ENCODE measurements around the gene CFH.
"Not testable (repeated sequence)": the region's sequence is repeated elsewhere in the genome, so short reads cannot be mapped to it uniquely, and the experiment has no call there.

Gene CFH

DNA sequence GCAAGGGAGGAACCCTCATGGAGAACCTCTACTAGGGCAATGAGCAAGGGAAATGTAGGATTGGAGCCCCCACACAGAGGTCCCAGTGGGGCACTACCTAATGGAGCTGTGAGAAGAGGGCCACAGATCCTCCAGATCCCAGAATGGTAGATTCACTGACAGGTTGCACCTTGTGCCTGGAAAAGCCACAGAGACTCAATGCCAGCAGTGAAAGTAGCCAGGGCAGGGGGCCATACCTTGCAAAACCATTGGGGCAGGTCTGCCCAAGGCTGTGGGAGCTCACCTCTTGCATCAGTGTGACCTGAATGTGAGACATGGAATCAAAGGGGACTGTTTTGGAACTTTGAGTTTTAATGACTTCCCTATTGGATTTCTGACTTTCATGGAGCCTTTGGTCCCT lies 17.9 kb downstream of the CFH start:
- DNase-seq = no peak

DNA sequence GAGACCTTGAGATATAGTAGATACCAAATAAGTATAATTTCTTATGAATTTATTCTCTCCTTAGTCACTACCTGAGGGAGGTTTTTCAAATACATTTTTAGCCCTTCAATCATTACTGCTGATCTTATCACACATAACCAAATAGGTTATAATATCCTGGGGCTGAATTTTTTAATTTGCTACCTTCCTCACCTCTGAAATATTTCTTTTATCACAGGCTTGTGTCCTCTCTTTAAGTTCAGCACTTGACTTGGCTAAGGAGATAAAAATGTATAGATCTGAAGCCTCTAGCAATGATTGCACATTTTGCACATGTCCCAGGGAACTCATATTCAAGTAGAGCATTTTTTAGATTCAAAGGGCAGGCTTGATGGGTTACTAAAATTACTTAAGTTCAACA lies 23.1 kb downstream of the CFH start:
- DNase-seq = no peak

DNA sequence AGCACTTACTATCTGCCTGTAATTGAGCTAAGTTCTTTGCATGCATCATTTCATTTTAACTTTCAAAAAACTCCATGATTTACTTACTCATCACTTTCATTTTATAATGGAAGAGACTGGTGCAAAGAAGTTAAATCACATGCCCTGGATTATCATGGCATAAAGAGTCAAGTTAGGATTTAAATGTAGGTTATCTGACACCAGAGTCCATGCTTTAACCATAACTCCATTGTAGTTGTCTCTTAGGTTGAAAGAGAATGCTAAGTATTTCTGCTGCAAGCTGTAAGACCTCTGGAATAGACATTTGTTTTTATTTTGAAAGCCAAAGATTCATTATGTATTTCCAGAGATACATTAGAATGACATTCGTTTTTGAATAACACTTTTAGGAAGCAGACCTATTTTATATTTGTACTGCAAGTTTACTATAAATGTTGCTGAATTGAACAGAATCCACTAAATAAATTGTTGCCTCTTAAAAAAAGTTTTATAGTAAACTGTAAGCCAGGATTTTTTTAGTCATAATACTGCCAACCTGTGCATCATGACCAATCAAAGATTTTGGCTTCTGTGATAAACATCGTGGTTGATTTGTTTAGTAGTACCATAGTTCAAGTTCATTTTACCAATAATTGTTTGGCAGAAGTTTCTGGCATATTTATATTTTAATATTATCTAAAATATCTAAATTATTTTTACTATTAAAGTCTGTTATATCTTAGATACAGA lies 26.1 kb downstream of the CFH start:
- DNase-seq = no peak

DNA sequence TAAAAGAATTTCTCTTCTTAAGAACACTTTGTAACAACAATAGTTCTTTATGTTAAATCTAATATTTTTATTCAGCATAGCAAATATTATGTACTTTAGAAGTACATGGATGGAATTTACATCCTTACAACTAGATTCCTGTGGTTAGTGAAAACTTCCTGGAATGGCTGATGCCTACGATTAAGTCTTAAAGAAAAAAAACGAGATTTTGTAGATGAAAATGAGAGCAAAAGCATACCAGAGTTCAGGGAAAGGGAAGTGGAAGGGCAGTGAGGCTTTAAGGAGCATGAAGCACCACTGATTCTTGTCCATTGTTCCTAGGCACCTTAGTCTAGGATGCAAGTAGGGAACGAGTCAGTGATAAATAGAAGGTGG lies 26.7 kb downstream of the CFH start:
- DNase-seq = no peak

DNA sequence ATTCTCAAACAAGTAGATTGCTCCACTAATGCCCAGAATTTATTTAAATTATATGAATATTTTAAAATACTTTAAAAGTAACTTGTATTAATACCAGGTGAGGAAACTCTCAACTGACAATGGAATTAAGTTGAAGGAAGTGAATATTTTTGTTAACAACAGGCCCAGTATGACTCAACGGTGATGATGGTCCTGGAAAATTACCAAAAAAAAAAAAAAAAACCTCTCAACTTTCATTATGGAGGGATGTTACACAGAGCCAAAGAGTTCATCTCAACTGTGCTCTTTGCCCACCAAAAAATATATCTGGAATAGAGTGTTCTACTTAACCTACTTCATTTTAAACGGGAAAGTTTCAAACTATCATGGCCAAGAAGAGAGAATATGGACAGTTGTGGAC lies 28.3 kb downstream of the CFH start:
- no peak for DNase-seq

DNA sequence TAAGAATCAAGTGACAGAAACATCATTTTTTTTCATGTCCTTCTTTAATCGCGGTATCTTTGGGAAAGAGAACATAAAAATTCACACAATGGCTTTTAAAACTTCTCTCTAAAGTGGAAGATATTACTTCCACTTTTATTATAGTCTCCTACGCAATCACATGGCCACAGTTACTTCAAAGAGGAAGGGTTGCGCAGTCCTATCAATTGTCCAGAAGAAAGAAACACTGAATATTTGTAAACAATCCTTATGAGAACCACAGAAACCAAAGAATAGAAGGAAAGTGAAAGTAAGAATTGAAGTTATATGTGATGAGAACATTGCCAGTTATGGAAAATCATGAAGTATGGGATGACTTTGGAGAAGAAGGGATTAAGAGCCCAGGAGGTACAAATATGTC lies 32.6 kb downstream of the CFH start:
- no peak for DNase-seq

DNA sequence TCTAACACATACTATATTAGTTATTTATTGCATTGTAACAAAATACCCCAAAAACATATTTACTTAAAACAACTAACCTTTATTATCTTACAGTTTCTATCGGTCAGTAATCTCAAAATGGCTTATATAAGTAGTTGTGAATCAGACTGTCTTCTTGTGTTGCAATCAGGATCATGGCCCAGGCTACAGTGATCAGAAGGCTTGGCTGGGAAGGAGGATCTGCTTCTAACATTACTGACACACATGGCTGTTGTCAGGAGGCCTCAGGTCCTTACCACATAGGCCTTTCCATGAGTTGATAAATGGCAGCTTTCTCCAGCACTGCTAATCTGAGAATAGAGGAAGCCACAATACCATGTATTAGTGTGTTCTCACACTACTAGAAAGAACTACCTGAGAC lies 33.7 kb downstream of the CFH start:
- no peak for DNase-seq

DNA sequence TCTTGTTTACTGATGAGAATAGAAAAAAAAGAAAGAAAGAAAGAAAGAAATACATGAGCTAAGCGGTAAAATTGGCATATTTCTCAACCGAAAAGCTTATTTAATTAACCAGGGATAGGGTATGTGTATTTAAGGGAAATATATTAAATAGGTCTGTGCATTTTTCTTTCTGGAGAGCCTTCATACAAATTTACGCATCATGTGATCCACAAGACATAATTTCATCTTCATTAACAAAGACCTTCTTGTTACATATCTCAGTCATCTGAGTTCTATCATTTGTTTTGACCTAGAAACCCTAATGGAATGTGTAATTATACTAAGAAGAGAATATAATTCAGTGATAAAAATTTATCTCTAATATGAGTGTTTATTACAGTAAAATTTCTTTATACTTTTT lies 37.2 kb downstream of the CFH start:
- no peak for DNase-seq

DNA sequence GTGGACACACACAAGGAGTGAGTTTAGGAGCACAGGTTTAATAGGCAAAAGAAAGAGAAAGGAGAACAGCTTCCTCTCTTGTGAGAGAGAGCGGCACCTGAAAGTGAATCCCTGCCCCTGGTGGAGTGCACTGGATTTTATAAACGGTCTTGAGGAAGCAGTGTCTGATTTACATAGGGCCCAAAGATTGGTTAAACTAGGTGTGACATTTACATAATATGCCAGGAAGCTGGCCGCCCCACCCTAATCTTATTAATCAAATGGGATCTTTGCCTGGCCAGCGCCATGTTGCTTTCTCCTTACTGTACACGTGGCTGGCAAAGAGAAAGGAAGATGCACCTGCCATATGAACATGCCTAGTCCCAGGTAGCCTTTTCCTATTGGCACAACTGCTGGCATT lies 38.7 kb downstream of the CFH start:
- no peak for DNase-seq

DNA sequence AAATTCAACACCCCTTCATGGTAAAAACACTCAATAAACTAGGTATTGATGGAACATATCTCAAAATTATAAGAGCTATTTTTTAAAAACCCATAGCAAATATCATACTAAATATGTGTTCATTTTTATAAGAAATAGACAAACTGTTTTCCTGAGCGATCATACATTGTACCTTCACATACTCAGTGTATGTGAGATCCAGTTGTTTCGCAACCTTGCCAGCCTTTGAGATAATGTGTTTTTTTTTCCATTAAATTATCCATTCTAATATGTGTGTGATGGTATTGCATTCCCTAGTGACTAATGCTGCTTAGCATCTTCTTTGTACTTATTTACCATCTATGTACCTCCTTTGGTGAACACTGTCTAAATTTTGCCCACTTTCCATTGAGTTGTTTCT lies 47.1 kb downstream of the CFH start:
- DNase-seq = no peak

DNA sequence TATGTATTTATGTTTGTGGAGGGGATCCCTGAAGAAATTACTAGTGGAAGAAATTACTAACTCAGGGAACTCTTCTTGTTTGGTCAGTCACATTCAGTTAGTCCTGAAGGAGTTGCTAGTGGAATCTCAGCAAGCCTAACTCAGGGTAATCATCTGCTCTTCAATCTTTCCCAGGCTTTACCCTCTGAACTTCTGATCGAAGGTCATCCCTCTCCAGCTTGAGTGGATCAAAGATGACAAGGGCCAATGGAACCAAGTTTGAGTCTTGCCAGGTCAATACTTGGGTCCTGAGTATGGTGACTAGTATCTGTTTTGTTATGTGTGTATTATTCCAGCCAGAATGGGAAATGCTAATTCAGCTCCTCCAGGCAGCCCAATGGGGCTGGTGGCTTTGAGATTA lies 49.3 kb downstream of the CFH start:
- no peak for DNase-seq

DNA sequence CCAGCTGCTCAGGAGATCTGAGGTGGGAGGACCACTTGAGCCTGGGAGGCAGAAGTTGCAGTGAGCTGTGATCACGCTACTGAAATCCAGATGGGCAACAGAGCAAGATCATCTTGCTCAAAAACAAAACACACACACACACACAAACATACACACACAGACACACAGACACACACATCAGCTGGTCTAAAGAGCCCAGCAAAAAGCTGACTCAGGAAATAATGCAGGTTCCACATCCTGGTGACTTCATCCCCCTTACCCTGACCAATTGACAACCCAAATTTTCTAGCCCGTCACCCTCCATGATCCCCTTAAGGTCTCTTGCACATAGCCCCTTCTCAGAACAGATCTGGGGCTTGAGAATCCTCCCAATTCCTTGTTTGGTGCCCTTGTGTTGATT lies 58.0 kb downstream of the CFH start:
- DNase-seq = not testable (repeated sequence)

DNA sequence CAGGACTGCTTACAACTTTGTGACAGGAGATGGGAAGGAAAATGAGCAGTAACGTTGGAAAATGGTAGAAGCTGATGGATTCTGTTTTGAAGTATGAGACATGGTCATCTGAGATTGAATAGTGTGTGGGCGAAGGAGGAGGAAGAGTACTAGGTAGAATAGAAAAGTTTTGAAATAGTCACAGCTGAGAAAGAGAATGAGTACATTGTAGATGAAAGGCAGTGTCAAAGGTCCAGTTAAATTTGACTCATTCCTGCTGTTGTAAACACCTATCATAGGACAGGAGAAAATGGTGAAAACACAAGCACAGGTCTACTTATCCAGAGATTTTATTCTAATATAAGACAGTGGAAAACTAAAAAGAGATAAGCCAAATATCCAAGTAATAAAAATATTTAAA lies 66.0 kb downstream of the CFH start:
- no peak for DNase-seq

DNA sequence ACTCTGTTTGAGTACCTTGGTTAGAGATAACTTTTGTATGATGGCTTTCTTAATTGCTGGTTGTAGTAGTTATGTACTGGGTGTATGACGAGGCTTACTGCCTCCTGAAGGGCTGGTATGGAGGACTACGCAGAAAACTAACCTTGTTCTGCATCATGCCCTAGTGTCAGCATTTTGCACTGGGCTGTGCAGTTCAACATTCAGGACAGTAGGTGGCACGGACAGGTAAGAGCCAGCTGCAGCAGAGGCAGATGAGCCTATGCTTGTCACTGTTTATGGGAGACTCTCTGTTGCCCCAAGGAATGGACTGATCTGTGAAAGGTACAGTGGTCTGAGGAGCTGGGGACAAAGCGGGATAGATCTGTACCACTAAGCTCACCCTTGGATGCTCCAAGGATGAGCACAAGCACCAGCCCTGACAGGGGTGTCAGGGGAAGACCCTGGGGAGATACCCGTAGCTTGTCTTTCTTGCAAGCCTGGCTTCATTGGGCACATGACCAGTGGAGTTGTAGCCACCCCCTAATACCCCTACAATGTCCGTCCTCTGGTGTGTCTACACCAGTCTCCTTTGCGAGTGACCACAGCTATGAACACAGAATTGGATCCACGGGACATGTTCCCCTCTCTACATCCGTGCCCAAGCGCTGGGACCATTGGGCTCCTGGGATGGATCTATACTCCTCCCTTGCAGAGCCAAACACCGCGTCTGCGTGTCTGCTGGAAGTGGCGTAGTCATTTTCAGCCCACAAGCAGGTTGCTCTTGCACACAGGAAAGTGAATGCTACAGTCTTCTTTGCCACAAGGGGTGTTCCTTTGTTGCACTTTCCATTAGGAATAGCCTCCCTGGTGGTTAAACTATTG lies 71.7 kb downstream of the CFH start:
- no peak for DNase-seq

DNA sequence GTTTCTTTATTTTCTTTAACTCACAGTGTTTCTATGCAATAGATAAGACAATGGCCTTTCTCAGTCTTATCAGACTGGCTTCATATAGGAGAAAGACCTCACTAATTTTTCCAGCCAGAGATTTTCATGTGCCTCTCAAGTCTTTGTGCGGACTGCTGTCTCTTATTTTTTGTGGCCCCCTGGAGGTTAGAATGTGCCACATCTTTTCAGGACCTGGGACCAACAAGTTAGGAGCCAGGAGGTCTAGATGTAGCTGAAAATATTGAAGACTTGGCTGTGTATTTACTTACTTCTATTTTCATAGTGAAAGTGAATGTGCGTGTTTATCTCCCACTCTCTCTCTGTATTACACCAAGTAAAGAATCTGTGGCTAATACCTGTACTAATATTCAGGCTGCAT lies 80.7 kb downstream of the CFH start:
- DNase-seq = no peak

DNA sequence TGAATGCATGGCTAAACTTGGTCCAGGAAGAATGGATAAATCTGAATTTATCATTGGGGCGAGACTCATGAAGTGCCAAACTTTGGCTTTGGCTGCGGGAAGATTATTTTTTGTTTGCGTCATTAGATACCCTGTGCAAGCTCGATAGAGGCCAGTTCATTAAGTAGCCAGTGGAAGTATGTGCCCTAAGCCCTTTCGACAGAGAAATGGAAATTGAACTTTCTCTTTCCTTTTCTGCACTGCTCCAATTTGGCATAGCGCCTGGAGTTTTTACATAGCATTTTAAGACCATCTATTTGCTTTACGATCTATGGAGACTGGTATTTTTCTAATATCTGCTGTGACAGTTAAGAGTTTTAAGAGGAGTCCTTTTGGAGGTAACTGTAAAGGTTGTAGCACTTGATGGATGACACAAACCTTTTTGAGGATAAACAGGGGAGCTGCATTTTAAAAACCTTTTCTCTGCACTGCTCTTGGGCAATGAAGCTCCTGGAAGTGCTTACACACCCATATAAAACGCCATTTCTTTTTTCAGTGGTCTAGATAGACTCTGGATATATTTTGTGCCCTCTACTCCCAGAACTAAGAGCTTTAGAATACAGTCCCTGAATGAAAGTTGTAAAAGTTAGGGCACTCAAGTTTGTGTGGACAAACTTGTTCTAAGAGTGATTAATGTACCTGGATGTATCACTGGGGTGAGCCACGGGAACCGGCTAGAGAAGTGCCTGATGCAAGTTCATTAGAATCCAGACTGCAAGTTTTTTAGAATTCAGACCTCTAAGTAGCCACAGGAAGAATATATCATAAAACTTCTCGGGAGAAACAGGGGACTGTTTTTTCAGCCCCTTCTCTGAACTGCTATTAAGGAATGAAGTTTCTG lies 81.5 kb downstream of the CFH start:
- DNase-seq = no peak

DNA sequence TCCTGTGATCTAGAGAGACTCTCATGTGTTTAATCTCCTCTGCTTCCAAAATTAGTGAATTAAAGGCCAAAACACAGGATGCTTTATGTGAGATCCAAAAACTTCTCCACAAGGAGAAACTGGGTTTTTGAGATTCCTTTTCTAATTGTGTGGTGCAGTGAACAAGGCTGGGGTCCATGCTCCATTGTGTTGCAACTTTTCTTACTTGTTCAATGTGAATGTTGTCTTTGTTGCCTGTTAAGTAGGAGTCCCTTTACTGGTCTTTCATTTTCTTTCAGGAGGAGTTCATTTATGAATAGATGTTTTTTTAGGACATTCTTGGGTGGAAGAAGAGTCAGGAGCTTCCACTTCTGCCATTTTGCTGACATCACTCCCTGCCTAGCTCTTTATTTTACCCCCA lies 82.2 kb downstream of the CFH start:
- DNase-seq = no peak

DNA sequence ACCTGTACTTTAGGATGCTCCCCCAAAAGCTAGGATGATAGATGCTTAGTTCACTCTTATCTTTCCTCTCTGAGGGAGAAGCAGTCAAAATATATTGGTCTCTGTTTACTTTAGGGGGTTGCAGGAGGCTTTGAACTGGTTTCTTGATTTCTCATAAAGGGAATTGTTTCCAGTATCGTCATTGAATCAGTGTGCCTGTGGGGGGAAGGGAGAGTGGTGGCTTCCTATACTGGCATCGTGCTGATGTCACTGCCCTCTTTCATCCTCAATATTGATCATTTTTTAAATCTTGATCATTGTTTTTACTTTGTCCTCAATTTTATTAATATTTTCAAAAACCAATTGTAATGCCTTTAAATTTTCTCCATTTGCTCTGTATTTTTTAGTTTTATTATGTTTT lies 82.6 kb downstream of the CFH start:
- DNase-seq = no peak

DNA sequence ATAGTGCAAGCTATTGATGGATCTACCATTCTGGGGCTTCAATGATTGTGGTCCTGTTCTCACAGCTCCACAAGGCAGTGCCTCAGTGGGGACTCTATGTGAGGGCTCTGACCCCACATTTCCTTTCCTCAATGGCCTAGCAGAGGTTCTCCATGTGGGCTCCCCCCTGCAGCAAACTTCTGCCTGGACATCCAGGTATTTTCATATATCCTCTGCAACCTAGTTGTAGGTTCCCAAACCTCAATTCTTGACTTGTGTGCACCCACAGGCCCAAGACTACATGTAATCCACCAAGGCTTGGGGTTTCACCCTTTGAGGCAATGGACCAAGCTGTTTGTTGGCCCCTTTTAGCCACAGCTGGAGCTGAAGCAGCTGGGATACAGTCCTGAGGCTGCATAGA lies 86.9 kb downstream of the CFH start:
- DNase-seq = no peak

DNA sequence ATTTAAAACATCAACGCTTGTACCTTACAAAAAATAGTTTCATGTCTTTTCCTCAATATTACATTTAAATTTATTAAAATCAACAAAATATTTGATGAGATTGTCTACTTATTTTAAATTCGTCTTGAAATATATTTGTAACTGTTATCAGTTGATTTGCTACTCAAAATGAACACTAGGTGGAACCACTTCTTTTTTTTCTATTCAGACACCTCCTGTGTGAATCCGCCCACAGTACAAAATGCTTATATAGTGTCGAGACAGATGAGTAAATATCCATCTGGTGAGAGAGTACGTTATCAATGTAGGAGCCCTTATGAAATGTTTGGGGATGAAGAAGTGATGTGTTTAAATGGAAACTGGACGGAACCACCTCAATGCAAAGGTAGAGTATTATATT lies 91.4 kb downstream of the CFH start:
- DNase-seq = not testable (repeated sequence)

DNA sequence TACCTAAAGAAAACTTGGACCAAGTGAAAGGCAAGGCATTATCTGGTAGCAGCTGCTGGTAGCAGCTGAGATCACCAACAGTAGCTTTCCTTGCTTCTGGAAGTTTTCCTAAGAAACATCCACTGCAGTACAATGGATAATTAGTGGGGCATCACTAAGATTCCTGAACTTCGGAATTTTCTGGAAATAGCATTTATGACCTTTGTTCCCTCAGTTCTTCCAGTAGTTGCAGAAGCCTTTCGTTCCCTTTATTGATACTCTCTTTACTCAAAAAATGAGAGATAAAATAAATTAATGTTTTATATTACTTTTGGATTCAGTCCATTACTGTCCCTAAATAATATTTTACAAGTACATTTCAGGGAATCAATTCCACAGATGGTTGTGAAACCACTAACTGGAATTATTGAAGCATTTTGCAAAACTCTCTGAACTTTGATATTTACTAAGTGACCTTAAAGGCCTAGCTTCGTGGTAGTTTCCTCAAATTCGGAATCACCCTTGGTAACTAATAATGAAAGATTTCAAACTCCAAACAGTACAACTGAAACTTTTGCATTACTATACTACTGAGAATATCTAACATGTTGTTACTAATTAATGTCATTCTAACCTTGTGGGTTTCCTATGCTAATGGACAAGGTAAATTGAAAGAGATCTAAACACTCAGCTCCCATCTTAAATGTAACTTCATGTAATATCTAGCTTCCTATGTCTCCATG lies 113.3 kb downstream of the CFH start:
- not testable (repeated sequence) for DNase-seq

DNA sequence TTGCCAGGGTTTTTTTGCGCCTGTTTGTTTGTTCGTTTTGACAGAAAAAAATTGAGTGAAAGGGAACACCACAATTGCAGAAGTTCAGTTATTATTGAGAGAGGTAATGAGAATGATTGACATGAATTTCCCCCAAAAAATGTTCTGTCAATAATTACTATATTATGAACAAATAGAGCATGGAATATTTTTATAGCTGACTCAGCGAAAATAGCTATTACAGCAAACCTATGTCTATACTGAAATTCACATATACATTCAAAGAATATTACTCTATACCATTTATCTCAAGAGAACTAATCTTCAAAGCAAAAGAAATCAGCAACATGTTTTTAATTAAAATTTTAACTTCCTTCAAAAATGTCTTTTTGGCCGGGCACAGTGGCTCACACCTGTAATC lies 118.0 kb downstream of the CFH start:
- not testable (repeated sequence) for DNase-seq

DNA sequence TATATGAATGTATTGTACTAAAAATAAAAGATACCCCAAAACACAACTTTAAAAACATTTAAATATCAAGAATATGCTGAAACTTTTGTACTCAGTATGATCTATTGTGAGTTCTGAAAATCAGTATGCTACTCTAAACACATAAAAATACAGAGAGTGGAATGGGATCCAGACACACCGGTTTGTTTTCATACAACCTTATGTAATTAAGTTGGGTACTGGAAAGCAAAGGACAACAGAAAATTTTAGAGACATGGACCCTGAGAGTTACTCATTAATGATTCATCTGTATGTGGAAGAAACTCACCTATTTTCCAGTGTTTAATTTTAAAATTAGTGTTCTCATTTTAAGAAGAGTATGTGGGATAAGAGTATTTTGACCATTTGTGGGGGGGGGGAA lies 121.9 kb downstream of the CFH start:
- no peak for DNase-seq

Data from stimulated activated CD4-positive, alpha-beta T cell treated with anti-CD3 and anti-CD28 coated beads, Interleukin-4, amount 100 ng/mL, for 1 hour (primary cell).